Stimulated activated CD4-positive, alpha-beta T cell treated with anti-CD3 and anti-CD28 coated beads, Interleukin-4, amount 100 ng/mL, for 1 hour (primary cell): ENCODE measurements around the gene ARID4B.
"Not testable (repeated sequence)": the region's sequence is repeated elsewhere in the genome, so short reads cannot be mapped to it uniquely, and the experiment has no call there.

Source experiments
- DNase-seq: peaks from one replicate; pipeline ENCODE4 v3.0.0-alpha.2; 2020

The ARID4B gene

DNA sequence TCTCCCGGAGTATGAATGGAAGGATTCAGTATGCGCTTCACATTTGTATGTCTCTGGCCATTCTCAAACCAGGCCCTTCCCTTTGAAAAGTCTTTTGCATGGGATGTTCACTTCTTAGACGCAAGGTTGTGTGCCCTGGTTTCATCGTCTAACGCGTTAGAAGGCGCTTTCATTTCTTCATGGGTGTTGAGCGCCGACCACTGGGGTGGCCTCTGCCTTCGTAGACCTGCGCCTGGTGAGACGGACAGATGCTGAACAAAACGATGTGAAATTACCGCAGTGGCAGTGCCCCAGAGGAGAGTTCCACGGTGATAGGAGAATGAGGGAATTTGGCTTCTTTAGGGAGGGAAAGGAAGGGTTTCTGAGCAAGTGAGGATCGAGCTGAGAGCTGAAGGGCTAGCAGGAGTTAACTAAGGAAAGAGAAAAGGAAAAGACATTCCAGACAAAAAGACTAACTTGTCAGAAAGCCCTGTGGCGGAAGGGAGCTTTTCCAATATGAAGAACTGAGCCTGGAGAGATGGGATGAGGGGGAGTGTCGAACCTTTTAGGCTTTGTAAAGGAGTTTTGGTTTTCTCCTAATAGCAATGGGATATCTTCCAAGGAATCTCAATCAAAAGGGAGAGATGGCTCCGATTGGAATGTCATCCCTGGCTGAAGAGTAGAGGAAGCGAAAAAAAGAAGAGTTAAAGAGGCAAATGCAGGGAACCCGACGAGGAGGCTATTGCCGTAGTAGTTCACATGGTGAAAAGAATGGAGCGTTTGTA, 1.3 kb upstream of the ARID4B start:
- peak; percentile 33 for DNase-seq

GRCh38 chr1:235328271-235329138, 526 bp upstream of the ARID4B start, which contains the start of gene GGPS1:
TSS of gene GGPS1 (plus strand) at chr1:235328570. CDS start at chr1:235335265, 6,695 bp downstream.
- DNase-seq = peak; percentile 99

DNA sequence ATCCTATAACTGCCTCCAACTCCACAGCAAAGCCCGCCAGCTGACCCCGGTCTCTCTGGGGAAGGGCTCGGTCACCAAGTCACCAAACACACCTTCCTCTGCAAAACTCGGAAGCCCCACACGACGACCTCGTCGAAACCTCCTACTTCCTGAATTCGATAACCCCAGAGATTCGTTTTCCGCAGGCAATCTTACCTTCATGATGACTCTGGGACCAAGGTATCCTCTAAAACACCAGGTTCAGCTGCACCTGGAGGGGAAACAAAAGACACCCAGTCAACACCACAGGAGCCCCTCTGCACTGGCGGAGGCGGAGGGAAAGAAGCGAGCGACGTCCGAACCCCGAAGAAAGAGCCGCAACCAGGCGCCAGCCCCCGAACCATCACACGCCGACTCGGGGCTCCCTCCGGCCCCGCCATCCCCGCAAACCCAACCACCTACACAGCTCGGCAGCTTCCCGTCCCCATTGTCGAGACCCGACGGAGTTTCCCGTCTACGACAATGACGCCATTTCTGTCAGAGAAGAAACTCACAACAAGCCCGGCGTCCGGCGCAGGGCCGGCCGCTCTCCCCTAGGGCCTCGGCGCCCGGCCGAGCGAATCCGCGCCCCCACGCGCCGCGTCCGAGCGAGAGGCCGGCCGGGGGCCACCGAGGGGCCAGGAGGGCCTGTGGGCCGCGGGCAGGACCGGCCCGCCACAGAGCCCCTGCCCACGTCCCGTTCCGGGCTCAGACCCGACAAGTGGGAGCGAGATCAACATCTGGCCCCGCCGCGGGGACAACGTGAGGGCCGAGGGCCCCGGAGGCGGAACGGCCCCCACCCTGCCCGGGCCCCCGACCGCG, 1.0 kb downstream of the ARID4B start:
- DNase-seq = peak; percentile 62

- no peak for DNase-seq
Observed at GRCh38 chr1:235325854-235326253, 2.1 kb downstream of the ARID4B start.

- DNase-seq = no peak
Observed at GRCh38 chr1:235325139-235325538, 2.8 kb downstream of the ARID4B start.

DNA sequence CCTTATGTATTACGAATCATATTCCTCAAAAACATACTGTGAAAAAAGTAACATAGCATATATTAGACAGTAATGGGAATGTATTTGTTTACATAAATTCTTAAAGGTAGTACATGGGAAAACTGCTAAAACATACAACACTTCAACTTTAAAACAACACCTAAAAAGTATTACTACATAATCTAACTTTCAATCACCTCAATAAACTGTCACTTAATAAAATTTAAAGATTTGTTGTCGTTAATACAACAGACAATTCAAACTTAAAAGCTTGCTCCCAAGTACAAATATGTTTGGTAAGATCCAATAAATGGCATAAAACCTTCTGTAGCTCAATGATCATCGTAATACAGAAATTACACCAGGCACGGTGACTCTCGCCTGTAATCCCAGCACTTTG, 3.7 kb downstream of the ARID4B start:
- DNase-seq = no peak

DNA sequence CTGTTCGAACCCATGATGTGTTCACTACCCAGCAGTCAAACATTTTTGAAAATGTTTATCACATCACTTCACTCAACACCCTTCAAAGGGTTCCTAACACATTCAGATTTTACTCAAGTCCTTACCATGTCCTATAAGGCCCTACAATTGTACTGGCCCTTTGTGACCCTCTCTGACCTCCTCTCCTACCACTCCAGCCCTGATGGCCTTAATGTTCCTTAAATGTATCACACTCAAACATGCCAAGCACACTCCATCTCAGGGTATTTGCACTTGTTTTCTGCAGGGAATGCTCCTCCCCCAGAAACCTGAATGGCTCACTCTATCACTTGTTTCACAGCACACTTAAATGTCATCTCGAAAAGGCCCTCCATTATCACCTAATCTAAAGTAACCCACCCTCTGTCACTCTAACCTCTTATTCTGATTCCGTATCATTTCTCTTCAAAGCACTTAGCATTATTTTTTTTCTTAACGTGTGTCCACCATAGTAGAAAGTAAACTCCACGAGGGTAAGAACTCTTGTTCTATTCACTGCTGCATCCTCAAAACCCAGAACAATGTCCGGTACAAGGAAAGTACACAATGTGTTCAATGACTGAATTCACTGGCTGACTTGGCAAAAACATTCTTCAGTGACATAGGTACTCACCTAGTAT, 7.3 kb downstream of the ARID4B start:
- DNase-seq = no peak

- no peak for DNase-seq
Observed at GRCh38 chr1:235319255-235319654, 8.7 kb downstream of the ARID4B start.

DNA sequence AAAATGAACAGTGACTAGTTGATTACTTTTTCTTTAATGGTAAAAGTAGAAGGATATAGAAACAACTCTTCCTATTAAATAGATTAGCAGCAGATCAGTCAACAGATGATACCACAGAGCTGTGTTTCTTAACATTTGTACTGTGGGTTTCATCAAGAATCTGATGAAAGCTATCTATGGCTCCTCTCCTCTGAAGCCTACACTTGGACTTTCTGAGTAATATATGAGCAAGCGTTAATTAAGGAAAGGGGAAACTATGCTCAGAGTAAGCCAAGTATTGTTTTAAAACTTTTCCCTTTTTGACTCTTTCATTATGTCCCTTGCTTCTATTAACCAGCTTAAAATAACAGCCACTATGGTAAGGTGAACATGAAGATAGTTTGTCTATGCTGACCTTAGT, 10.8 kb downstream of the ARID4B start:
- no peak for DNase-seq

DNA sequence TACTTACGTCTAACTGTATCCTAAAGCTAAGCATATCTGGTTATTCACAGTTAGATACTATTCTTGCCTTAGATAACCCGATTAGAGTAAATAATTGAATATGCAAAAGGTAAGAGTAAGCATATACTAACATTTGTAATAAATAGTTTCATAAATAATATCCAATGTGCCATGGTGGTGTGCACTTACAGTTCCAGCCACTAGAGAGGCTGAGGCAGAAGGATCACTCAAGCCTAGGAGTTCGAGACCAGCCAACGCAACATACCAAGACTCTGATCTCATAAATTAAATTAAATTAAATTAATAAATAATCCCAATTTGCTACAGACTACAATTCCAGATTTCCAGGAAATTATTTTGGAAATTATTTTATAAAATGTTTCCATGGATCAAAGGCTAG, 12.2 kb downstream of the ARID4B start:
- no peak for DNase-seq

DNA sequence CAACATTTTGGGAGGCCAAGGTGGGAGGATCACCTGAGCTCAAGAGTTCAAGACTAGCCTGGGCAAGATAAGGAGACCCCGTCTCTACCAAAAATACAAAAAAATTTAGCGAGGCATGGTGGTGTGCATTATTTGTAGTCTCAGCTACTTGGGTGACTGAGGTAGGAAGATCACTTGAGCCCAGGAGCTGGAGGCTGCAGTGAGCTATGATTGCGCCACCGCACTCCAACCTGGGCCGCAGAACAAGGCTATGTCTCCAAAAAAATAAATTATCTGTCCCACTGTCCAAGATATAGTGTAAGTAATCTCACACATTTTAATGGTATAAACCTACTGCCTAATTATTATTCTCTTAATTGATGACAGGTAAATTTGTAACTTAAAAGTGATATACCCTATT, 12.8 kb downstream of the ARID4B start:
- DNase-seq = no peak

DNA sequence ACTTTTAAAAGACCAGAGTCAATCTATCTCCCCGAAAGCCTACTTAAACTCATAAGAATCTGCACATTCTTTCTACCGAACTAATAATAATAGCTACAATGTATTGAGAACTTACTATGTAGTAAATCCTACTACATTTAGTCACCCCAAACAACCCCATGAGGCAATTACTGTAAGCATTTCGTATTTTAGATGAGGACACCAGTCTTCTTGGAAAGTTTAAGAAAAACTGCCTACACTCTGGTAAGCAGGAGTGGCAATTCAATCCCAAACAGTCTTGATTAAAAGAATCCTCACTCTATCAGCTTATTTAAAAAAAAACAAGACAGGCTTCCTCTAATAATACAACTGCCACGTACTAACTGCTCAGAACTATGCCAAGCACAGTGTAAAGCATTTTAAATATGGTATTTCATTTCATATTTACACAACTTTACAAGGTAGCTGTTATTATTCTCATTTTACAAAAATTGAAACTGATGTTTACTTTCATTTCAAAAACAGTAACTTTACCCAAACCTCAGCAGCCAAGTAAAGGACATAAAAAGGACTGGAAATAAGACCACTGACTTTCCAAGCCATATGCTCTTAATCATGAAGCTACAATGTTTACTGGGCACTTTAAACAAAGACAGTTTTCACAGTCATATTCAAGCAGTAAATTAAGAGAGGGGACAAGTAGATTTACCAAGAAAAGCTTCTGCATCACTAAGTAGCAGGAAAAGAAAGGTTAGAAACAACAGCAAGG, 13.9 kb downstream of the ARID4B start:
- DNase-seq = no peak

GRCh38 chr1:235313262-235313661, 14.7 kb downstream of the ARID4B start:
- DNase-seq = no peak

GRCh38 chr1:235309206-235309605, 18.8 kb downstream of the ARID4B start:
- not testable (repeated sequence) for DNase-seq

- no peak for DNase-seq
Observed at GRCh38 chr1:235307158-235308124, 20.5 kb downstream of the ARID4B start.

GRCh38 chr1:235304549-235305451, 23.2 kb downstream of the ARID4B start:
- DNase-seq = no peak

- no peak for DNase-seq
Observed at GRCh38 chr1:235302143-235302542, 25.8 kb downstream of the ARID4B start.

DNA sequence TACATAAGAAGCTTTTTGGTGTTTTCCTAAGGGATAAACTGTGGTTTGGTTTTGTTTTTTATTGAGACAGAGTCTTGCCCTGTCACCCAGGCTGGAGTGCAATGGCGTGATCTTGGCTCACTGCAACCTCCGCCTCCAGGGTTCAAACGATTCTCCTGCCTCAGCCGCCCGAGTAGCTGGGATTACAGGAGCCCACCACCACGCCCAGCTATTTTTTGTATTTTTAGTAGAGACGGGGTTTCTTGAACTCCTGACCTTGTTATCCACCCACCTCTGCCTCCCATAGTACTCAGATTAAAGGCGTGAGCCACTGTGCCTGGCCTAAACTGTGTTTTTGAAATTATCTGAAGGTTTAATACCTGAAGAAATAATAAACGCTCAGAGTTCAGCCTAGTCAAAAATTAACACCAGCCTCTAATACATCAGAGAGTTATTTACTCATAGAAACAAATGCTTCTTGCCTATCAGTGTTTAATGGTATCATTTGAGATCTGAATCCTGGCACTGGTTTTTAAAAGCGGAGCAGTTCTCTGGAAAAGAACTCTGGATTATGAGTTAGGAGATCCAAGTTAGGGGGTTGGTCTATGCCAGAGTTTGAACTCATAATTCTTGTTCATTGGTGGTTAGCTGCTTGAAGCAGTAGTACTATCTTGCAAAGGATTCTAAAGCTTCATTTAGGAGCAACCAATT, 28.7 kb downstream of the ARID4B start:
- DNase-seq = no peak

GRCh38 chr1:235298758-235299157, 29.2 kb downstream of the ARID4B start:
- DNase-seq = no peak
